Mesenchymal stem cell (in vitro differentiated cells and primary cell): Measurements from ENCODE around the gene HPRT1.

ENCODE experiments used
- DNase-seq: peaks from one replicate; pipeline ENCODE4 v3.0.0-alpha.2; 2013
- H2AFZ ChIP-seq: one replicate; pipeline ENCODE4 v1.6.1; 2013; ENCODE audit warnings: low read depth, mild to moderate bottlenecking, control low read depth, inconsistent platforms, low read length, moderate library complexity
- H2AK5ac ChIP-seq: 2 replicates; pipeline ENCODE4 v1.6.1; 2013; ENCODE audit warnings: low read length, moderate library complexity, mild to moderate bottlenecking, inconsistent platforms; ENCODE audit not compliant: severe bottlenecking
- H2BK120ac ChIP-seq: one replicate; pipeline ENCODE4 v1.6.1; 2013; ENCODE audit warnings: low read depth, mild to moderate bottlenecking, inconsistent platforms, low read length, moderate library complexity
- H2BK12ac ChIP-seq, 2 experiments: one replicate each; pipeline ENCODE4 v1.6.1; 2013; ENCODE audit warnings: inconsistent platforms in 2 of 2, low read length in 2 of 2, mild to moderate bottlenecking in 2 of 2, moderate library complexity in 2 of 2, control low read depth in 1 of 2
- H2BK15ac ChIP-seq: one replicate; pipeline ENCODE4 v1.6.1; 2013; ENCODE audit warnings: mild to moderate bottlenecking, low read depth, inconsistent platforms; ENCODE audit not compliant: poor library complexity, severe bottlenecking
- H2BK5ac ChIP-seq: 2 replicates; pipeline ENCODE4 v1.6.1; 2013; ENCODE audit warnings: low read depth, mild to moderate bottlenecking, low read length, control low read depth, inconsistent platforms; ENCODE audit not compliant: poor library complexity, severe bottlenecking
- H3K14ac ChIP-seq, 2 experiments: one replicate each; pipeline ENCODE4 v1.6.1; 2013; ENCODE audit warnings: inconsistent platforms in 2 of 2, low read length in 2 of 2, control low read depth in 1 of 2, mild to moderate bottlenecking in 1 of 2, moderate library complexity in 1 of 2
- H3K18ac ChIP-seq, 2 experiments: one replicate each; pipeline ENCODE4 v1.6.1; 2013; ENCODE audit warnings: inconsistent platforms in 2 of 2, low read length in 2 of 2, control low read depth in 1 of 2, low read depth in 1 of 2, mild to moderate bottlenecking in 1 of 2
- H3K23ac ChIP-seq, 2 experiments: one replicate each; pipeline ENCODE4 v1.6.1; 2013; ENCODE audit warnings: inconsistent platforms in 2 of 2, low read length in 2 of 2, mild to moderate bottlenecking in 2 of 2, moderate library complexity in 2 of 2, control low read depth in 1 of 2
- H3K27ac ChIP-seq: 2 replicates; pipeline ENCODE4 v1.5.1; 2013; ENCODE audit warnings: mild to moderate bottlenecking, moderate library complexity, low read length, control low read depth, inconsistent platforms; ENCODE audit not compliant: poor library complexity, severe bottlenecking
- H3K27me3 ChIP-seq, 2 experiments: 2 replicates each; pipeline versions ENCODE4 v1.6.1 to v1.7.0; 2013; ENCODE audit warnings: low read length in 2 of 2, mild to moderate bottlenecking in 2 of 2, moderate library complexity in 2 of 2, control low read depth in 1 of 2, inconsistent platforms in 1 of 2; ENCODE audit not compliant: control insufficient read depth in 1 of 2, insufficient read depth in 1 of 2
- H3K36me3 ChIP-seq, 2 experiments: 2 replicates each; pipeline versions ENCODE4 v1.6.1 to v1.7.0; 2013; ENCODE audit warnings: low read length in 2 of 2, control low read depth in 1 of 2, inconsistent platforms in 1 of 2, low read depth in 1 of 2, mild to moderate bottlenecking in 1 of 2; ENCODE audit not compliant: insufficient read depth in 2 of 2, control insufficient read depth in 1 of 2
- H3K4ac ChIP-seq, 2 experiments: one replicate each; pipeline ENCODE4 v1.6.1; 2013; ENCODE audit warnings: inconsistent platforms in 2 of 2, low read length in 2 of 2, mild to moderate bottlenecking in 2 of 2, moderate library complexity in 2 of 2, control low read depth in 1 of 2, low read depth in 1 of 2
- H3K4me1 ChIP-seq: 2 replicates; pipeline ENCODE4 v1.6.1; 2013; ENCODE audit warnings: low read depth, low read length, control low read depth; ENCODE audit not compliant: control insufficient read depth, insufficient read depth
- H3K4me2 ChIP-seq: 2 replicates; pipeline ENCODE4 v1.6.1; 2013; ENCODE audit warnings: low read length, mild to moderate bottlenecking, inconsistent platforms; ENCODE audit not compliant: poor library complexity, severe bottlenecking
- H3K4me3 ChIP-seq, 2 experiments: 2 replicates each; pipeline versions ENCODE4 v1.5.1 to v1.7.0; 2013; ENCODE audit warnings: low read length in 2 of 2, mild to moderate bottlenecking in 2 of 2, control low read depth in 1 of 2, low read depth in 1 of 2; ENCODE audit not compliant: insufficient read depth in 1 of 2
- H3K79me1 ChIP-seq: replicated peaks from 2 replicates; pipeline ENCODE4 v1.6.1; 2013; ENCODE audit warnings: mild to moderate bottlenecking, control low read depth, low read length, inconsistent platforms; ENCODE audit not compliant: poor library complexity, severe bottlenecking
- H3K9ac ChIP-seq: 2 replicates; pipeline ENCODE4 v1.7.0; 2013; ENCODE audit warnings: mild to moderate bottlenecking, low read length, moderate library complexity
- H3K9me3 ChIP-seq: 2 replicates; pipeline ENCODE4 v1.7.0; 2013; ENCODE audit warnings: mild to moderate bottlenecking, low read length; ENCODE audit not compliant: control insufficient read depth
- H4K8ac ChIP-seq: one replicate; pipeline ENCODE4 v1.6.1; 2013; ENCODE audit warnings: inconsistent platforms, mild to moderate bottlenecking, low read length, moderate library complexity
- H4K91ac ChIP-seq: one replicate; pipeline ENCODE4 v1.6.1; 2013; ENCODE audit warnings: mild to moderate bottlenecking, low read length, inconsistent platforms
- WGBS: methylation state at CpG from one replicate; pipeline ENCODE4 v1.1.7; 2013; ENCODE audit warnings: mixed read lengths; 5-methylcytosine and 5-hydroxymethylcytosine counted together

The HPRT1 gene

DNA sequence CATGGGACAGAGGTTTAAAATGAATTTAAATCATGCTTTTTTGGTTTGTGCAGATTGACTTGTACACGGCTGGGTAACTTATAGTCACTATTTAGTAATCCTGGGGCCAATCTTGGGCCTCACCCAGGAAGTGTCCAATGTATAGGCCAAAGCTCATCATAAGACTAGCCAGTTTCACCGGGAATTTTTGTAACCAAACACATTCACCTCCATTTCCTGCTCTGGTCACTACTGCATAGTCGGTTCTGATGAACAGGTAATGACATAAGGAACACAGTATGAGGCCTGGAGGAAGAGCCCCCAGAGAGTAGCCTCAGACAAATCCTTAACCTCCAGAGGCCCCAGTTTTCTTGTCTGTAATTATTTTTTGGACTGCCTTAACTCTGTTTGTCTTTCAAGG lies 81.9 kb downstream of the HPRT1 start:
- H3K4me1 ChIP-seq: peaks cover 19% of the 10 kb centered on the region
- no peak overlapping the region for H2BK12ac ChIP-seq
- H2BK120ac ChIP-seq: no peak overlapping the region
- no peak for DNase-seq
- no CpG with 5 or more reads among the region's 3 CpGs for WGBS
- H3K4me3 ChIP-seq: no peak overlapping the region
- H2BK5ac ChIP-seq: no peak overlapping the region
- no peak overlapping the region for H4K91ac ChIP-seq
- no peak overlapping the region for H2BK15ac ChIP-seq
- H2AFZ ChIP-seq: no peak overlapping the region
- peaks cover 0 to 9% of the 10 kb centered on the region in 2 experiments for H3K27me3 ChIP-seq
- H3K4ac ChIP-seq: no peak overlapping the region
- no peak overlapping the region for H2AK5ac ChIP-seq
- H4K8ac ChIP-seq: no peak overlapping the region
- peaks cover 7% of the 10 kb centered on the region for H3K79me1 ChIP-seq
- no peak overlapping the region for H3K9ac ChIP-seq
- no peak overlapping the region for H3K4me2 ChIP-seq
- no peak overlapping the region for H3K18ac ChIP-seq
- no peaks in the 10 kb centered on the region for H3K9me3 ChIP-seq
- no peak overlapping the region for H3K27ac ChIP-seq
- peaks cover 6 to 21% of the 10 kb centered on the region in 2 experiments for H3K36me3 ChIP-seq
- H3K14ac ChIP-seq: no peak overlapping the region
- H3K23ac ChIP-seq: no peak overlapping the region

DNA sequence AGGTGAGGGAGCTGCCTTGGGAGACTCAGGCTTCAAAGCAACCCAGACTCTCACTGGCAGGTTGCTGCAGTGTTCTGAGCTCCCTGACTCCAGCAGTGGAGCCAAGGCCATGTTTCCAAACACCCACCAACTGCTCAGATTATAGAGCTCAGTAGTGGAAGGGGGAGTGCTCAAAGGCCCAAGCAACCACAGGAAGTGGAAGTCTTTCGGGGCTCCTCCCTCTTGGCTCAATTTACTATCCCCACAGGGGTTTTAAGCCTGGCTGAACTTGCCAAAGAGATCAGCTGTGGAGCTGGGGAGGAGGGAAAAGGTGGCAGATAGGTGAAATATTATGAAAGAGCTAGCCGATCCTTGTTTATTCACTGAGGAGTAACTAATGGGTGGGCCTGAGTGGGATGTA lies 82.5 kb downstream of the HPRT1 start:
- Histone ChIP-seq H3K9me3 (no peaks in the 10 kb centered on the region), H3K9ac (no peak overlapping the region), H4K91ac (no peak overlapping the region), H3K27ac (peak overlapping the region; percentile 12), H2BK12ac (no peak overlapping the region), H2AK5ac (no peak overlapping the region), H2BK15ac (no peak overlapping the region), H2BK120ac (no peak overlapping the region), H3K23ac (no peak overlapping the region), H3K36me3 (peaks cover 6 to 21% of the 10 kb centered on the region in 2 experiments), H3K18ac (peak overlapping the region in 1 of 2 experiments; percentile 48), H3K4me1 (peaks cover 17% of the 10 kb centered on the region), H3K79me1 (peaks cover 7% of the 10 kb centered on the region), H3K14ac (no peak overlapping the region), H3K27me3 (peaks cover 0 to 9% of the 10 kb centered on the region in 2 experiments), H4K8ac (no peak overlapping the region), H3K4me3 (no peak overlapping the region), H3K4ac (no peak overlapping the region), H3K4me2 (no peak overlapping the region), H2BK5ac (no peak overlapping the region), H2AFZ (no peak overlapping the region)
- no CpG with 5 or more reads among the region's 2 CpGs for WGBS
- peak; percentile 73 for DNase-seq

DNA sequence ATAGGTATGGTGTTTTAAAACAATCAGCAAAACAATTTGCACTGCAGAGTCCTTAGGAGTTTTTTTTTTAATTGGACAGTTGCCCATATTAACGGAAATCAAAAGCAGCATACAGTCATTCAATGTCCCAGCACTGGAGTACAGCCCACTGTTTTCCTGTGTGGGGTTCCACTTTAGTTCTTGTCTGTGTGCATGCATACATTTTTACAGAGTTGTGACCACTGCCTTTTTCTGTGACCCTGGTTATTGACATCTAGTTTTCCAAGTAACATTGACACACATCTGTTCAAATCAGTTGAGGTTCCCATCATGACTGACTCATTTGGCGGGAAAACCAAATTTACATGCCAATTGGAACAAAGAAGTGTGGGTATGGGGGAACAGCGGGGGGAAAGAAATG lies 83.3 kb downstream of the HPRT1 start:
- Histone ChIP-seq H3K79me1 (peaks cover 7% of the 10 kb centered on the region), H2BK120ac (no peak overlapping the region), H3K23ac (no peak overlapping the region), H3K36me3 (peaks cover 6 to 21% of the 10 kb centered on the region in 2 experiments), H3K4me1 (peaks cover 15% of the 10 kb centered on the region), H3K18ac (no peak overlapping the region), H4K8ac (no peak overlapping the region), H3K9me3 (no peaks in the 10 kb centered on the region), H2BK15ac (no peak overlapping the region), H3K4me2 (no peak overlapping the region), H3K4me3 (no peak overlapping the region), H3K14ac (no peak overlapping the region), H4K91ac (no peak overlapping the region), H2AFZ (no peak overlapping the region), H3K27ac (no peak overlapping the region), H2BK12ac (no peak overlapping the region), H2AK5ac (no peak overlapping the region), H2BK5ac (no peak overlapping the region), H3K4ac (no peak overlapping the region), H3K9ac (no peak overlapping the region), H3K27me3 (peaks cover 0 to 9% of the 10 kb centered on the region in 2 experiments)
- 80% methylated on average over 1 of the region's 3 CpGs for WGBS
- peak; percentile 39 for DNase-seq

DNA sequence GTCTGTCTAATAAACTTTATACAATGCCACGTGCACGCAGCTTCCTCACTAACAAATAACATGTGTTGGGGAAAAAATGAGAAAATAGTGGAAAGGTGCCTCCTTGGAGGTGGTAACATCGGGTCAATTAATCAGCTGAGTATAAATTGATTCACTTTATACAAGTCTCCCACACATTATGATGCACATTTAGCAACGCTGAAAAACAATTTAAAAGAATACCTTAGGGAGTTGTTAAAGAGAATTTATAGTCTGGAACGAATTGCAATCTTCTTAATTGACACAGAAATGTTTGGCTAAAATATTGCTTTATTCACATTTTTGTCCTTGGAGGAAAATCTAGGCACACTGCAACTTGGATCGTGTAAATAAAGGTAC lies 84.2 kb downstream of the HPRT1 start:
- Histone ChIP-seq H3K36me3 (peaks cover 6 to 21% of the 10 kb centered on the region in 2 experiments), H3K4me2 (no peak overlapping the region), H3K4me3 (peak overlapping the region in 1 of 2 experiments; percentile 51), H3K18ac (peak overlapping the region in 1 of 2 experiments; percentile 40), H2BK120ac (no peak overlapping the region), H3K27me3 (peaks cover 0 to 9% of the 10 kb centered on the region in 2 experiments), H3K23ac (no peak overlapping the region), H3K79me1 (peaks cover 7% of the 10 kb centered on the region), H2BK15ac (no peak overlapping the region), H3K27ac (no peak overlapping the region), H2BK12ac (no peak overlapping the region), H2AFZ (no peak overlapping the region), H3K9ac (peak overlapping the region; percentile 58), H3K9me3 (no peaks in the 10 kb centered on the region), H4K8ac (no peak overlapping the region), H2AK5ac (no peak overlapping the region), H4K91ac (no peak overlapping the region), H3K4ac (peak overlapping the region in 1 of 2 experiments; percentile 61), H3K14ac (no peak overlapping the region), H2BK5ac (no peak overlapping the region), H3K4me1 (peaks cover 12% of the 10 kb centered on the region)
- WGBS: 67% methylated on average over 1 of the region's 6 CpGs
- DNase-seq: no peak
